Measurements from ENCODE around the gene NPAS3.

Gene NPAS3

DNA sequence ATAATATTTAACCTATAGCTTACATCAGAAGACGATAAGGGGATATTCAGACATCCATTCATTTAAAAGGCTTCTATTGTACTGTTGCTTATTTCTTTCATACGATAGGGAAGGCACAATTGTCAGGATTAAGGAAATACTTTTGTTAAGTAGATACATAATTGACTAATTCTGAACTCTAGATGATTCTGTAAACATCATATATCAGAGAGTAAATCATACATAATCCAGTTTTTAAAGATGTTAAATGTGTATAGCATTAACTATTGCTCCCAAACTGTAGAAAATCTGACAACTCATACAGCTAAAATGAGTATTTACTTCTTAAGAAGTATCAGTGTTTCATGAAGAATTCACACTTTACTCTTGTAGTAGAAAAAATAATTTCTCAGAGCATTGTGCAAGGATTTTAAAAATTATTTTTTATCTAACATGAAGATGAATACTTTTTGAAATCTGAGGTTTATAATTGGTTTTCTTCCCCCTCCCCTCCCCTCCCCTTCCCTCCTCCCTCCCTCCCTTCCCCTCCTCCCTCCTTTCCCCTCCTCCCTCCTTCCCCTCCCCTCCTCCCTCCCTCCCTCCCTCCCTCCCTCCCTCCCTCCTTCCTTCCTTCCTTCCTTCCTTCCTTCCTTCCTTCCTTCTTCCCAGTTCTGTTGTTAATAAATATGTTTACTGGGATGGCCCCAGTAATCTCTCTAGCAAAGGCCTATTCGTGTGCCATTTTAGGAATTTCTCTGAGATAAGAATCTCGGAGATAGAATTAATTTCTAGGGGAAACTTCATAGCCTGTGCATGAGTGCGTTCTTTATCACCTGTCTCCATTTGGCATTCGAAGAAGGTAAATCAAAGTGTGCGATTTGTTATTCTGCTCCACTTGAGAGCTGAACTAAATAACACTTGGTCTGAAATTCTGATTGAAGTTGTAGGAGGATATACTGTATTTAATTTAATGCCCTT lies 2.3 kb downstream of the NPAS3 start:
- no peak for DNase-seq (ENCODE audit: low spot score)

- no peak for DNase-seq (ENCODE audit: low spot score)
These were observed 3.0 kb downstream of the NPAS3 start for GRCh38 chr14:32941668-32942065.

- no peak for DNase-seq (ENCODE audit: low spot score)
These were observed 8.4 kb downstream of the NPAS3 start for GRCh38 chr14:32947081-32947480.

DNA sequence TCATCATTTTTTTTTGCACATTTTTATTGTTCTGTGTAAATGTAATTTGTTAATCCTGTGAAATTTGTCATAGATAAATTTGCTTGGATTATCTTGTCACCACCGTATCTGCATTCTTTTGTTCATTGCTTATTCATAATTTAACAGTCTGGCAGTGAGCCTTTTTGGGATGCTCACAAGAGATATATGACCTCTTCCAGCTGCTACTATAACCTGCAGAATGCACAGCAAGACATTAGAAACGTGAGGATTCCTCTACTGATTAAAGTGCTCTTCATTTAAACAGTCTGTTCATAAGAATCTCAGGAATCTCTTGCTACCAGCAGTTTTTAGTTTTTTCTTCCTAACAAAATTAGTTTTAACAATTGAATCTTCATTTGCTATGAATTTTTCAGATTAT lies 9.1 kb downstream of the NPAS3 start:
- DNase-seq (ENCODE audit: low spot score): no peak

DNA sequence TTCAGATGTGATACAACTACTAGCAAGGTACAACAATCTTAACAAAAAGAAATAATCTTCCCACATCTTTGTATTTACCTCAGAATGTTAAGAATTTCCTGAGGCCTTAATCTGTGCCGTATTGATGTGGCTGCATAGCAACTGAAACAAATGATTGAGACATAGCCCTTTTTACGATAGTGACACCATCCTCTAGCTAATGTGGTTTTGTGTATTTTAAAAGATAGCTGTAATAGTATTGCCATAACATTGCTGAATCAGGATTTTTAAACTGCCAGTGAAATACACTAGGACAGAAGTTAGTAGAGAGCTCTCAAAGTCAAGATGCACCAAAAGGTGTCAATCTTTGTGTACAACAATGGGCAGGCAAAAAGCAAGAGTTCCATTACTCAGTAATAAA lies 11.9 kb downstream of the NPAS3 start:
- no peak for DNase-seq (ENCODE audit: low spot score)

- DNase-seq (ENCODE audit: low spot score): no peak
These were observed 28.7 kb downstream of the NPAS3 start for GRCh38 chr14:32967421-32967820.

GRCh38 chr14:32968972-32969544 lies 30.4 kb downstream of the NPAS3 start:
- no peak for DNase-seq (ENCODE audit: low spot score)

DNA sequence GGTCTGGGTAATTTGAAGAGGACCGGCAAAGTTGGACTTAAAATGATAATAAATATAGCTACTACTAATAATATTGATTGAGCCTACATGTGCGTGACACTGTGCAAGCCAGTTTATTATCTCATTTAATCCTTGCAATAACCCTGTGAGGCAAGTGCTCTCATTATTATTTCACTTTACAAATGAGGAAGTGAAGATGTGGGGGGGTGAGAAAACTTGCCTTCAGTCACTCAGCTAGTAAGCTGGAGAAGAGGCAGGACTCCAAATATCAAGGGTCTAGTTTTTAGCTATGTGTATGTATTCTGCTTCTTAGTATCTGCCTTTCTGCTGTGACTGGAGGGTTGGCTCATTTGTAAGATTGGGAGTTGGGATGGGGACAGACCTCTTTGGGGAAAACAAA lies 39.2 kb downstream of the NPAS3 start:
- DNase-seq (ENCODE audit: low spot score): no peak

- no peak for DNase-seq (ENCODE audit: low spot score)
These were observed 40.1 kb downstream of the NPAS3 start for GRCh38 chr14:32978691-32979255.

- no peak for DNase-seq (ENCODE audit: low spot score)
These were observed 41.7 kb downstream of the NPAS3 start for GRCh38 chr14:32980178-32980901.

DNA sequence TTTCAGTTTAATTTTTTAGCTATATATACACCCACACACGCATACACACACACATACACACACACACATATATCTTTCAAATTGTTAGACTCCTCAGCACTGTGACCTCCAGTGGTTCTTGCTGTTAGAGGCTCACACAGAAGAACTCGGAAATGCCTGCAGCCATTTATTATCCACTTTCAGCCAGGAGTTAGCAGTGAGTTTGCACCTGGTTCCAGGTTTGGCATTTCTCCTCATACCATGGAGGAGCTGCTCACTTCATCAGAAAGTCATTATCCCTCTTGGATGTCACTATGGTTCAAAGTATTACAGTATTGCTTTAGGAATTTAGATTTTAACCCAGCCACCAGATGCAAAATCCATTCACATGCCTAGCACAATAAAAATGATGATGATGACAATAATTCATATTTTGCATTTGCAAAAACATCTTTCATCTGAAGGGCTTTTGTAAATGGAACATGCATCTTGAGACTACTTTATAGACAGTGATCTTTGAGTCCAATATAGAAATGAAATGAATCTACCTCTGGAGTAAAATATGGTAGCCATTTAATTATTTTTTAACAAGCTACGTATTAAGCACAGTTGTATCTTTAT lies 42.3 kb downstream of the NPAS3 start:
- DNase-seq (ENCODE audit: low spot score): no peak

GRCh38 chr14:32984241-32984930 lies 45.7 kb downstream of the NPAS3 start:
- no peak for DNase-seq (ENCODE audit: low spot score)

DNA sequence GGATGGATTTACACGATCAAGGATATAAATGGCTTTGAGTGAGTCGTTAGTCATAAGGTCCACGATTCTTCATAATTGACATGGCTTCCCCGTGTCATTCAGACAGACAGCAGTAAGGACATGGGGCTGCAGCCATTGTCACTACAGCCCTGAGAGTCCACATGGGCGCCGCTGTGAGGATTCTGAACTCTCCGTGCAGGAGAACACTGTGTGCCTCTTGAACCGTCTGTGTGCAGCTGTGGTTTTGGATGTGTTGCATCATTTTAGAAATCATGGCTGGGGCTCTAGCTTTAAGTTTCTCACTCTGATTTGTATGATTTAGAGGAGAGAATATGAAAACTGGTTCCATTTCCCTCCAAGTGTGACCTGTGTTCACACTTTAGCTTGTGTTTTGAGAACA lies 47.2 kb downstream of the NPAS3 start:
- no peak for DNase-seq (ENCODE audit: low spot score)

GRCh38 chr14:32986791-32987540 lies 48.3 kb downstream of the NPAS3 start:
- no peak for DNase-seq (ENCODE audit: low spot score)

GRCh38 chr14:32991691-32992090 lies 53.0 kb downstream of the NPAS3 start:
- no peak for DNase-seq (ENCODE audit: low spot score)

DNA sequence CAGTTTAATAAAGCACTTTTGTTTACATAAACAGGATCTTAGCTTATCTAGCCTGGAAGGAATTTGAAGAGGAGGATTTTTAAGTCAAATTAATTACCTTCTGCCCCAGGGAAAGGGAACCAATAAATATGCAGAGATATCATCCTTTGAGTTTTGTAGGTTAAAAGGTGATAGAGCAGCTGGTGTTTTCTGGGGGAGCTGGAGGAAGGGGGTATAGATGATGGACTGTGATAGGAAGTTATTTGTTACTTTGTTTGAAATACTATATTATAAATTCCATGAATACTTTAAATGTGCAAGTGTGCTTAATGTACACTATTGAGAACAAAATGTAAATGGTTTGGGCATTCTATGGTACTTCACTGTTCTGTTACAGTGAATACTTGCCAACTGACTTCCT lies 55.2 kb downstream of the NPAS3 start:
- DNase-seq (ENCODE audit: low spot score): no peak

- no peak for DNase-seq (ENCODE audit: low spot score)
These were observed 57.7 kb downstream of the NPAS3 start for GRCh38 chr14:32996343-32996742.

GRCh38 chr14:32998433-32998832 lies 59.8 kb downstream of the NPAS3 start:
- no peak for DNase-seq (ENCODE audit: low spot score)

GRCh38 chr14:33009673-33010072 lies 71.0 kb downstream of the NPAS3 start:
- DNase-seq (ENCODE audit: low spot score): no peak

GRCh38 chr14:33010495-33010894 lies 71.8 kb downstream of the NPAS3 start:
- DNase-seq (ENCODE audit: low spot score): no peak

- no peak for DNase-seq (ENCODE audit: low spot score)
These were observed 76.0 kb downstream of the NPAS3 start for GRCh38 chr14:33014710-33015109.
